Loucy (cell line): ENCODE data around the gene PPM1G.

Experiments used
- EZH2phosphoT487 ChIP-seq: fragments of 200-600 bp; IDR thresholded peaks from 2 replicates; pipeline ENCODE4 v1.6.1; 2018; ENCODE audit warnings: antibody characterized with exemption, mild to moderate bottlenecking, moderate library complexity, borderline replicate concordance
- TF ChIP-seq, protein P1 (sequence below): fragments of 200-600 bp; sonication (generic); conservative IDR thresholded peaks from 2 replicates; pipeline ENCODE4 v1.5.1; 2014; ENCODE audit warnings: mild to moderate bottlenecking, antibody characterized with exemption, low read length

- TF ChIP-seq, protein P1, sequence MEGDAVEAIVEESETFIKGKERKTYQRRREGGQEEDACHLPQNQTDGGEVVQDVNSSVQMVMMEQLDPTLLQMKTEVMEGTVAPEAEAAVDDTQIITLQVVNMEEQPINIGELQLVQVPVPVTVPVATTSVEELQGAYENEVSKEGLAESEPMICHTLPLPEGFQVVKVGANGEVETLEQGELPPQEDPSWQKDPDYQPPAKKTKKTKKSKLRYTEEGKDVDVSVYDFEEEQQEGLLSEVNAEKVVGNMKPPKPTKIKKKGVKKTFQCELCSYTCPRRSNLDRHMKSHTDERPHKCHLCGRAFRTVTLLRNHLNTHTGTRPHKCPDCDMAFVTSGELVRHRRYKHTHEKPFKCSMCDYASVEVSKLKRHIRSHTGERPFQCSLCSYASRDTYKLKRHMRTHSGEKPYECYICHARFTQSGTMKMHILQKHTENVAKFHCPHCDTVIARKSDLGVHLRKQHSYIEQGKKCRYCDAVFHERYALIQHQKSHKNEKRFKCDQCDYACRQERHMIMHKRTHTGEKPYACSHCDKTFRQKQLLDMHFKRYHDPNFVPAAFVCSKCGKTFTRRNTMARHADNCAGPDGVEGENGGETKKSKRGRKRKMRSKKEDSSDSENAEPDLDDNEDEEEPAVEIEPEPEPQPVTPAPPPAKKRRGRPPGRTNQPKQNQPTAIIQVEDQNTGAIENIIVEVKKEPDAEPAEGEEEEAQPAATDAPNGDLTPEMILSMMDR: no peak
- no peak for TF ChIP-seq EZH2phosphoT487
Observed at GRCh38 chr2:27353762-27354596, 55.4 kb downstream of the PPM1G start.
